GM19351 (cell line): ENCODE data around the gene PMPCA.

Experiments used
- ATAC-seq: cut with Tn5 transposase; IDR thresholded peaks from one replicate; pipeline ENCODE4 v1.9.1; 2021; ENCODE audit warnings: mild to moderate bottlenecking, moderate library complexity; ENCODE audit not compliant: unreplicated experiment

PMPCA gene

DNA sequence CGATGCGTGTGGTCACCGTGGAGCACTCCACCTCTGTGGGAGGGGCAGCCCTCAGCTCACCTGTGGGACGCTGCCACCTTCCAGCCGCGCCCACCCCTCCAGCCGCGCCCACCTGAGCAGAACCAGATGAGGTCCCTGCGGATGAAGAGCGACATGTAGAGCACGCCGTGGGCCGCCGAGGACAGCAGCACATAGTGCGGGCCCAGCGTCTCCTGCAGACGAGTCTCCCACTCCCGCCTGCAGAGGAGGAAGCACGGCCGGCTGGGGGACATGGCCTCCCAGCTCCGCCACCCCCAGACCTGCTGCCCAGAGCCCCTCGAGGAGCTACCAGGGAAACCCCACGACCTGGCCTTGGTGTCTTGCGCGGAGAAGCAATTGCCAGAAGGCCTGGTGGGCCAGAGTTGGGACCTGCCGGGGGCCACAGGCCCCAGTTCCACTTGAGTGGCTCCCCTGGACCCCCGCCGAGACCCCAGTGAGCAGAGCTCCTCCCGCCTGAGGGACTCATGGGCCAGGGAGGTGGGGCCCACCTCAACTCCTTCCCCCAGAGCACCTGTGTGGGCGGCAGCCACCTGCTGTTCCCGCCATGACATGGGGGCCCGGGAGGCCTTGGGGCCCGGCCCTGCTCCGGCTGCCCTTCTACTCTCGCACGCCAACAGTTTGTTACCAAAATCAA lies 22.7 kb downstream of the PMPCA start:
- no peak for ATAC-seq

DNA sequence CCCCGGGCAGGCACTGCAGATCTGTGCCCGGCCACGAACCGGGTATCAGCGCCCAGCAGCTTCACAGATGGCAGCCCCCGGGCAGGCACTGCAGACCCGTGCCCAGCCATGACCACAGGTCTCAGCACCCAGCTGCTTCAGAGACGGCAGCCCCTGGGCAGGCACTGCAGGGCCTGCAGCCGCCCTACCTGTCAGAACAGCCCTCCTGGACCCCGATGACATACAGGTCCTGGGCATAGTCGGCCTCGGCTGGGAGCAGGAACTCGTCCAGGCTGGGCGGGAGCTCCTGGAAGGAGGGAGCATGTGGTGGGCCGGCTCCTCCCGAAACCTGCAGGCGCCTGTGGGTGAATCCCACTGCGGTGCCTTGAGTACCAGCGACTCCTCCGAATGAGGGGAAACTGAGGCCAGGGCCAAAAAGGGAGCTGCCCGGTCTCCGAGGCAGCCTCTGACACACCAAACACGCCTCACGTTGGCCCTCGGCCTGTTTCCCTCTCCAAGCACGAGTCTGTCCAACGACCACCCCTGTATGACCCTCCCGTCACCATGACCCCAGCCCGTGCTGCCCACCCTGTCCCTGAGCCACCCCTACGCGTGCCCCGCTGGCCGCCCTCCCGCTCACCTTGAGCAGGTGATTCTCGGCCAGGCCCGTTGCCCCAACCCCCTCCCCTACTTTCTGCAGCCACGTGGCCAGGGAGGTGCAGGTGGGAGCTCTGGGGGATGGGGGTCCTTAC lies 23.6 kb downstream of the PMPCA start:
- no peak for ATAC-seq

DNA sequence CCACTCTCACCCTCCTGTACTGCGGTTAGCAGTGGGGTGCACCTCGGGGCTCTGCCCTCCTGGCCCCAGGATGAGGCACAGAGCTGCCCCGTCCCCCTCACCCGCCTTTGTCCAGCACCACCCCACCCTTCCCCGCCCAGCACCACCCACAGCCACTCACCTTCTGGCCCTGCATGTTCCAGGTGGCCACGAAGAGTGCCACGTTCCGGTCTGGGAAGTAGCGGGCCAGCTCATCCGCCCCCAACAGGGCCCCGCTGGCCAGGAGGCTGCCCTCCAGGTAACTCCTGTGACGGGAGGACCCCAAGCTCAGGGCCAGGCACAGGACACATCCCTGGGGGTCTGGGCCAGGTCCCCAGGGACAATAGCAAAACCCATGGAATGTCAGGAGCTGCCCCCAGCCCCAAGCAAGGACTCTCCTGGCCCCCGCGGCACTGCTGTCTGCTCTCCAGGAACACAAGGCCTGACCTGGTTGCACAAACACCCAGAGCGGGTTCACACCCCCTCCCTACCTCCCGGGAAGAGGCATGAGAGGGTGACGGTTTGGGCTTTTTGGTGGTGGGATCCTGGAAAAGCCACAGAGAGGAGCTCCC lies 24.2 kb downstream of the PMPCA start:
- ATAC-seq: no peak

DNA sequence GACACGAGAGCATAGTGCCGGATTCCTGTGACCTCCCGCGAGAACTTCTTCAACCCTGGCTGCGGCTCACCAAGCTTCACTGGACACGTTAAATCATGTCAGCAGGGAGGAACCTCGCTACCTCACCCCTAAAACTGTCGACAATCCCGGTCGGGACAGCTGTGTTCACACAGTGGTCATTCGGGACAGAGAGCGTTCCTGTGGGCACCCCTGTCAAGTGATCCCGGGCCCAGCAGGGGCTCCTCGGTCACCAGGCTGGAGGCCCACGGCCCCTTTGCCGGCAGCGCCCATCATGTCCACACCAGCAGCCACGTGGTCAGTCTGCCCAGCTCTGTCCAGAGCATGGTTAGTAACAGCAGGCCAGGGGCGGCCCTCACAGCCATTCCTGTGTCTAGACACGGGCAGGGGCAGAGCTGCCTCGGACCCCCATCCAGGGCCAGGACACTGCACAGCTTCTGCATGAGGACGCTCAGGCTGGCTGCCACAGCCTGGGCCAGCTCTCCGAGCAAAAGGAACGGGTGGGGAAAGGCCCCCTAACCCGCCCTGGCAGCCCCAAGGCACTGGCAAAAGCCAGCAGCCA lies 25.7 kb downstream of the PMPCA start:
- ATAC-seq: no peak

DNA sequence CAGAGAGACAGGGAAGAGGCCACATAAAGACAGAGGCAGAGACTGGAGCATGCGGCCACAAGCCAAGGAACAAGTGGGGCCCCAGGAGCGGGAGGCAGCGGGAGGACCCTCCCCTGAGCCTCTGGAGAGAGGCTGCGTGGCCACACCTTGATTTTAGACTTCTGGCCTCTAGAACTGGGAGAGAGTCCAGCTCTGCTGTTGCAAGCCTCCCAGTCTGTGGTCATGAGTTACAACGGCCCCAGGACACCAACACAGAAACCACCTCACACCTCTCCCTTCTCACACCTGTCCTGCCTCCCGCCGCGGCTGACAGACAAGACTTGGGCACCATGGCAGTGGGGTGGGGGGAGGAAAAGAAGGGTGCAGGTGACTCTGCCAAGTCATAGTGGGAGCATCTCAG lies 27.0 kb downstream of the PMPCA start:
- no peak for ATAC-seq

DNA sequence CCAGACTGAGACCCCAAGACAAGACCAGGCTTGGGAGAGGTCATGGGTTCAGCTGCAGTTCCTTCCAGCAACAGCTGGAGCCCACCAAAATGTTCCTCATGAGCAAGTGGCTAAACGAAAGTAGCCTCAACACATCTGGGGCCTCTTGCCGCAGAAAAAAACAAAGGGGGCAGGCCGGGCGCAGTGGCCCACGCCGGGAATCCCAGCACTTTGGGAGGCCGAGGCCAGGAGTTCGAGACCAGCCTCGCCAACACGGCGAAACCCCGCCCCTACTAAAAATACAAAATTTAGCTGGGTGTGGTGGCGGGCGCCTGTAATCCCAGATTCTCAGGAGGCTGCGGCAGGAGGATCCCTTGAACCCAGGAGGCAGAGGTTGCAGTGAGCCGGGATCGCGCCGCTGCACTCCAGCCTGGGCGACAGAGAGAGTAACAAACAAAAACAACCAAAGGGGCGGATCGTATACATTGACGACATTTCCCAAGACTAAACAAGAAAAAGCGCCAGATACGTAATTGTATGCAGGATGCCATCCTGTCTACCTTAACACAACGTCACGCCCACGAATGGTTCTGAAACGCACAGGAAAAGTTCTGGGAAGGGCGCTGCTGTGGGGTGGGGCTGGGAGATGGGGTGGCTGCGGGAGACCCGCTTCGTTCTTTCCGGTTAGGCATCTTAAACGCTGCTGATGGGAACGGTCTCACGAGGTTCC lies 27.5 kb downstream of the PMPCA start:
- ATAC-seq: no peak

DNA sequence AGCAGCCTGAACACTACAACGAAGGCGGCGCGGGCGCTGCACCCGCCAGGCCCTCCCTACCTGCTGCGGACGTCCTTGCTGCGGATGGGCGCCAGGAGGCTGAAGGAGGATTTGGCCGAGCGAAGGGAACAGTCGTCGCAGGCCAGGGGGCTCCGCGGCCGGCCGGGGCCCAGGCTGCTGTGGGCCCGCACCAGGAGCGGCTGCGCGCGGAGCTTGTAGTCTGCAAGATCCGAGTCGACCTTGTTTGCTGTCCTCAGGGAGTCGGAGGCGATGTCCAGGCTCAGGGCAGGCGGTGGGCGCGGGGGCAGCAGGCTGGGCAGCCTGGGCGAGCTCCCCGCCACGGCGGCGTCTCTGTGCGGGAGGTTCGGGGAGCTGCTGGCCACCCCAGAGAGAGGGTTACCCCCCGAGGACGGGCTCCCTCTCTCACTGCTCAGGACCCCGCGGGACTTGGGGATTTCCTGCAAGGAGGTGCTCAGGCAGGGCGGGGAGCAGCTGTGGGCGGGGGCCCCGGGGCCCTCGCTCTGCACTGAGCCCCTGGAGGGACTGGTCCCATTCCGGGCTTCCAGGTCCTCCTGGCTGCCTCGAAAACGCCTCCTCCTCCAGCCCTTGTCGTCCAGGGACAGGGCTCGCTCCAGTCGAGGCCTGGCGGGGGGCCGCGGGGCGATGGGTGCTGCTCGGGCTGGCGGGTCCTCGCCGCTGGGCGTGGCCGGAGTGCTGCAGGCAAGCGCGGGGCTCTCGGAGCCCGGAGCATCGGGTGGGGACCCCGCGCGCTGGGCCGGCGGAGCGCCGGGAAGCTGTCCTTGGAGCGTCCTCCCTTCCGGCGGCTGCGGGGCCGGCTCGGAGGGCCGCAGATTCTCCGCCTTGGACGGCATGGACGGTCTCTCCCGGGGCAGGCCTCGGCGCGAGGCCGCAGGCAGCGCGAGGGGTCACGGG lies 28.4 kb downstream of the PMPCA start:
- peak; percentile 41 for ATAC-seq

DNA sequence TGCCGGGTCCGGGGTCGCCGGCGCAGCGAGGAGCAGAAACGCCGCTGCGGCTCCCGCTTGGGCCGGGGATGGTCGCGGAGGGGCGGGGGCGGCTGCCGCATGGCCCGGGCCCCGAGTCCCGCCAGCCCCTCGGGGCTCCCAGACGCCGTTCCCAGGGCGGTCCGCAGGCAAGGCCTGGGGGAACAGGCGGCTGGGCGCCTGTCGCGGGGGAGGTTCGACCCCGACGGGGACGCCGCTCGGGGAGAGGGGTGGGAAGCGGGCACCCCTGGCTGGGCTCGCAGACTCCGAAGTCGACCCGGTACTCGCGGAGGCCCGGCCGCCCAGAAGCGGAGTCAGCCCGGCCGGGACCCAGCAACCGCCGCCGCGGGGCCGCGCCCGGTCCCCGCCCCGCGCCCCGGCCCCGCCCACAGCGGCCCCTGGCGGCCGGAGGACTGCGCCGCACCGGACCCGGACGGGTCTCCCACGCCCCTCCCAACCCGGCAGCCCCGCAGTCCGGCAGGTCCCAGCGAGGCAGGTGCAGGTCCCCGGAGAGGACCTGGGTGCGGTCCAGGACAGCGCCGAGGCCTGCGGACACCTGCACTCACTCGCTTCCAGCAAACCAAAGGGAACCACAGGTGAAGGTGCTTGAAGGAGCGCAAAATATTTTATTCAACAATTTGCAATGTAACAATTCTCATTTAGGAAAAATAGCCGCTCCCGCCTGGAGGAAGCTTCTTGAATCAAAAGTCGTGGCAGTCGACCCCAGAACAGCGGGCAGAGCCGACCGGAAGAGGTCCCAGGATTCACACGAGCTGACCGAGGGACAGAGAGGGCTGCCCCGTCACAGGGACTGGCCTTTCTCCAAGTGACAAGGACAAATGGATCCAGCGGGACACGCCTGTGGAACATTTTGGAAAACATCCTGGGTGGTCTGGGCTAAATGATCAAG lies 29.3 kb downstream of the PMPCA start, which contains the start of gene INPP5E:
Gene INPP5E (minus strand): TSS at position 365 of the 928 bp plus-strand sequence. CDS start 426 bp downstream, outside the sequence.
- peak; percentile 82 for ATAC-seq

DNA sequence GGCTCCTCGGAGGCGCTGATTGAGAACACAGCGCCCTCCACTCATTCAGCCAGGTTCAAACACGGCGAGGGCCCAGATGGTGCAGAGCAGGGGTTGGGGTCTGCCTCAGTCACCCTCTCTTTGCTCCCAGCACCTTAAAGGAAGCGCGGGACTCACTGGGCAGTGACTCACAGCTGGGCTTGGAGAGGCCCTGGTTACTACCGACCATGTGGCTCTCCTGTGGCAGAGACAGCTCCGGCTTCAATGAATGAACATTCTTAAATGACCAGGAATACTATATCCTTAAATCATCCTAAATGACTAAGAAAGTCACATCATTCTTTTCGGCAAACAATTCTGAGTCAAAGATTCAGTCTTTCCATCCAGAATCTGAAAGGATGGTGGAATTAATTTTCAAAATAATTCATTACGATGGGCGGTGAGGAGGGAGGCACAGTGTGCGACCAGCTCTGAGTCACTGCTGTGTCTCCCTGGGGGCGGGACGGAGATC lies 30.8 kb downstream of the PMPCA start:
- no peak for ATAC-seq

DNA sequence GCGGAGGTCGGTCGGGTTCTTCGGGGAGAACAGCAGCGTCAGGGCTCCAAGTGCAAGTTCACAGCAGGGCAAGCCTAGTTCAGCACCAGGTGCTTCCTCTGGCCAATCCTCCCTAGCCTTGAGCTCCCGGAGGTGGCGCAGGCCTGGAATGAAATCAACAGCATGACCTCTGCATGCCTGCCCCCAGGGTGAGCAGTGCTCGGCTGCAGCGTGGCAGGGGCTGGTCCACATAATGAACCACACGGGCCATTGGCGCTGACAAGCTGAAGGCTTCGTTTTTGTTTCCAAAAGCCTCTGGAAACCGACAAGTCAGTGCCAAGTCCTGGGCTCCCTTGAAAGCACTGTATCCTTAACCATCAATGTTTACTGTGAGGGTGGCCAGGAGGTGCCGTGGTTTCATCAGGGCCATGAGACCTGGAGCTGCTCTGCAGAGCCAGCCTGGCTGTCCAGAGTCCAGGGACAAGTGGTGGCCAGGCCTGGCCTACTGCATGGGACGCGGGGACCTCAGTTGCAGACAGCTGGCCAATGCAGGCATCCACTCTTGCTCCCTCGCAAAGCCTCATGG lies 31.3 kb downstream of the PMPCA start:
- ATAC-seq: no peak

DNA sequence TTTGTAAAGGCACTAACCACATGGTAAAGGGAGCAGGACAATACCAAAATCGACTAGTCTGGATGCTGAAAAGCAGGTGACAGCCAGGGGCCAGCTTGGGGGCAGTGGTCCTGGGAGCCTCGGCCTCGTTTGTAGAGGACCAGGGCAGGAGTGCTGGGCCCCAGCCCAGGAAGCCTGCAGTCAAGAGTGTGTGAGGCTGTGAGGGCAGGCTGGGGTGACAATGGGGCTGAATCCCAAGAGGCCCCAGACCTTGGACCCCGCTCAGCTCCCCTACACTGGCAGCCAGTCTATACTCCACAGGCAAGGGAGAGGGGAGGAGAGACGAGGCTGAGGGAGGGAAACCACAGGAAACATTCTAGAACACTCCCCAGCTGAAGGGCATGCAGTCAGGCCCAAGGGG lies 31.8 kb downstream of the PMPCA start:
- ATAC-seq: no peak

DNA sequence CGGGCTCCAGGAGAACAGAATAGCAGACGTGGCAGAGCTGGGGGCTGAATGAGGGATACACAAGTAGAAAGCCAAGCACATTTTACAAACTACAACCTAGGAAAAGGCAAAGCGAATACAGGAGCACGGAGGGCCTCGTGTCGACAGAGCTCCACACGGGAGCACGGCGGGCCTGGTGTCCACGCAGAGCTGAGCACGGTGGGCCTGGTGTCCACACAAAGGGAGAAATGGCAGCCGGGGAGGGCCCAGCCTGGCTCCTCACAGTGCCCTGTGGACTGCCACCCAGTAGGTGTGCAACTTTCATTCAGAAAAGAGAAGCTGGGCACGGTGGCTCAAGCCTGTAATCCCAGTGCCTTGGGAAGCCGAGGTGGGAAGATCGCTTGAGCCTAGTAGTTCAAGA lies 32.6 kb downstream of the PMPCA start:
- no peak for ATAC-seq

DNA sequence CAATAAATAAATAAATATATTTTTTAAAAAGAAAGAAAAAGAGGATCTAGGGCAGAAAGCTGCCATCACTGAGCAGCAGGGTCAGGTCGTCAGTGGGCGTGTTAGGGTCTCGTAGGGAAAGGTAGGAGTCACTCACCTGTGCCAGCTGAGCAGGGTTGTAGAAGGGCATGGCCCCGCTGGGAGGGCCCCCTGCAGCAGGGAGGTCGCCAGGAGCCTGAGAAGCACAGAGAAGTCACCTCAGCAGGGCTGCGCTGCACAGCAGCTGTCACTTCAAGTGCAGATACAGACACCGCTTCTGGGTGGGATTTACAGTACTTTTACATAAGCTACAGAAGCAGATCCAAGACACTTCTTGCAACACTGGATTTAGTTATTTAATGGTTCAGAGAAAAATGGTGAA lies 33.2 kb downstream of the PMPCA start:
- ATAC-seq: no peak

DNA sequence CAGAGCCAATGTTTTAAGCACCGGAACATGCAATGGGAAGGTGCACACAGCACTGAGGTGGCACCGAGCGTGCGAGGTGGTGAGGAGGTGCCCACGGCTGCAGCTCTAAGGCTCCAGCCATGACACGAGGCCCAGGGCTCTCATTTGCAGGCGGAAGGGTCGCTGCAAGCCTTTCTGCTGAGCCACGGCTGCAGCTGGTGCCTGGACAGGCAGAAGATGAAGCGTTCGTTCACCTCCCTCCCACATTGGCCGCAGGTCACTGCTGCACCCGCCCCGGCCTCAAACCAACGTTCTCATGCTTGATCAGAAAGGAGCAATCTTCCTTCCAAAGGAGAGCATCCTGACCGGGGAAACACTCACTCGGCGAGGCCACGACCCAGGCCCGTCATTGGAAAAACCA lies 33.6 kb downstream of the PMPCA start:
- ATAC-seq: no peak

DNA sequence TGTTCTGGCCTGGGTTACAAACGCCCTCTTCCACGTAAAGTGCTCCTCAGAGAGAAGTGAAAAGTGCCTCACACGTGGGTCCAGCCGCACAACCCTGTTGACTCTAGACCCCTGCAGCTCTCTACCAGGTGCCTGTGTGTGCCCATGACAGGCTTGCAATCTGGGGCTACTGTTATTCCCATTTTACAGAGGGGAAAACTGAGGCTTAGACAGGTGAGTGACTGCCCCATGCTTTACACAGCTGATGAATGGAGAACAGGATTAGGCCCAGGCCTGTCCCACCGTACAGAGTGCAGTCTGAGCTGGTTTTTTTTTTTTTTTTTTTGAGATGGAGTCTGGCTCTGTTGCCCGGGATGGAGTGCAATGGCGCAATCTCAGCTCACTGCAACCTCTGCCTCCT lies 35.3 kb downstream of the PMPCA start:
- ATAC-seq: no peak

DNA sequence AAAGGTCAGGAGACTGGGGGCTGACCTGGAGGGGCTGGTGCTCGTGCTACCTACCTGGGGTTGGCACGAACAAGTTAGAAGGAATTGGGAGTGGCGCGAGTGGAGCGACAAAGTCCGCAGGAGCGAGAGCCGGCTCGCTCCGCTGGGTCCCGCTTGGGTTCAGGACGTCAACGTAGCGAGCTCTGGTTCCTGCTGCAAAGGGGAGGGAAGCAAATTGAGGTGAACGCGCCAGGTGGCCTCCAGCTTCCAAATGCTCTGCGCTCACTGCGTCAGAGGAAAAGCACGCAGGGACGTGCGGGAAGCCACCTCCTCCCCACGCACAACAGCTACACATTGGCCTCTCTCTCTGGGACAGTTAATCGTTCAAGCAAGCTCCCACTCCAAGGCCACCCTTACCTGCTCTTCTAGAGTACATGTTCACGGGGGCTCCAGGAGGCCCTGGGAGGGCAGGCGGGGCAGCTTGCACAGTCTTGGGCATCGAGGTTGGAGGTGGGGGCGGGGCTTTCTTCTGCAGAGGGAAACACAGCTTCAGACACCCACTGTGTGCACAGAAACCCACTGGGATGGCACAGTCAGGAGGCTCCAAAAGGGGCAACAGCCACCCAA lies 36.8 kb downstream of the PMPCA start:
- no peak for ATAC-seq

DNA sequence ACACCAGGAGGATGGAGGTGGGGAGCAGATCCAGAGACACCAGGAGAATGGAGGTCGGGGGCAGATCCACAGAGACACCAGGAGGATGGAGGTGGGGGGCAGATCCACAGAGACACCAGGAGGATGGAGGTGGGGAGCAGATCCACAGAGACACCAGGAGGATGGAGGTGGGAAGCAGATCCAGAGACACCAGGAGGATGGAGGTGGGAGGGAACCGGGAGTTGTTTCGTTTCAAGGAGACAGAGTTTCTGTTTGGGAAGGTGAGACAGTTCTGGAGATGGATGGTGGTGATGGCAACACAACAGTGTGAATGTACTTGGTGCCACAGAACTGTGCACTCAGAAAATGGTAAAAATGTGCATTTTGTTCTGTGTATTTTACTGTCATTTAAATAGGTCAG lies 38.2 kb downstream of the PMPCA start:
- ATAC-seq: no peak

DNA sequence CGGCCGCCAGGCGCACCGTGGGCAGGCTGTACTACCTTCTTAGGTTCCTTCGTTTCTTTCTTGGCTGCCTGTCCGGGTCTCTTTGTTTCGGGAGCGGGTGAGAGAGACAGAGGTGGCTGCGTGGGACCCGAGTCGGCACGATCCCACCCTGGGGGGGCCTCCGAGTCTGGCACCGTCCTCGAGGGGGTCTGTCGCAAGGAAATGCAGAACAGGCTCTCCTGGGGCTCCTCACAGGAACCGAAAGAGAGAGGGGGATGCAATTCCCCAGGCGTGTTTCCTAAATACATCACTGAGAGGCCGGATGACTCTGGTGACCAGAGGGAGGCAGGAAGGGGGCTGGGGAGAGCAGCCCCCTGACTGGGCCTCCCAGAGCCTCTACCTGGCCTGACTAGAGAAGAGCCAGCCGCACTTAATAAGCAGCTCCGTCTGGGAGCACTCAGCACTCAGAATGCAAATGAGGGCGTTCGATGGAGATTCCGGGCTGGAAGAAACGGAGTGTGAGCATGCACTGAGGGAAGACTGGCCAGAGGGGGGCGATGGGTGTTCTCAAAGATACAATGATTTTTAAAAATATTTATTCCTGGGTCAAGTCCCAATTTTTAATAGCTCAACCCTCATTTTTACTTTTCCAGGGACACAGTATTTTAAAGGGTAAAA lies 40.9 kb downstream of the PMPCA start:
- no peak for ATAC-seq
